ENCODE data around the gene SLC12A2. TPM values are rescaled to one million over a fixed set of nuclear protein-coding genes. Genes with fewer than 3 reads are reported as not detected.

The SLC12A2 gene
- polyA plus RNA-seq (ENCODE audit: insufficient read length) = 19.6 TPM

- peak; percentile 94 for DNase-seq (ENCODE audit: low read depth)
Measured at GRCh38 chr5:128083033-128083810, at the start of gene SLC12A2. Gene SLC12A2 (plus strand): TSS chr5:128083766. CDS start chr5:128083955, 189 bp downstream.

- no peak for DNase-seq (ENCODE audit: low read depth)
Measured at GRCh38 chr5:128035689-128036088, 47.9 kb upstream of the SLC12A2 start.

DNA sequence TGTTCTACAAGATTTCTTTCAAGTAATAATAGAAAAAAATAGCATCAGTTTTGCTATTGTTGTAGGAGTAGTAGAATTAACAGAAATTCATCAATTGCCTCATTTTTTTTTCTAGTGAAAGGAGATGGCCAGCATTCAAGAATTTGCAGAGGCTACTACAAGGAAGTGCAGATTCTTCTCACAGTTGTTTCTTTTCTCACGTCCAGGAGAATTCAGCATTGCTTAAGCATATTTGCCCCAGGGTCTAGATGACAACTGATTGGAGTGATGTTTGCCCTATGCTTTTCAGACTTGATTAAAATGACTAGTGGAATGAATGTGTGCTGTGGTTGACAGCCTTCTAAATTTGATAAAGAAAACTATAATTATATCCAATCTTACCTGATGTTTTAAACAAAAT, 46.6 kb upstream of the SLC12A2 start:
- no peak for DNase-seq (ENCODE audit: low read depth)

GRCh38 chr5:128038643-128039042, 44.9 kb upstream of the SLC12A2 start:
- no peak for DNase-seq (ENCODE audit: low read depth)

DNA sequence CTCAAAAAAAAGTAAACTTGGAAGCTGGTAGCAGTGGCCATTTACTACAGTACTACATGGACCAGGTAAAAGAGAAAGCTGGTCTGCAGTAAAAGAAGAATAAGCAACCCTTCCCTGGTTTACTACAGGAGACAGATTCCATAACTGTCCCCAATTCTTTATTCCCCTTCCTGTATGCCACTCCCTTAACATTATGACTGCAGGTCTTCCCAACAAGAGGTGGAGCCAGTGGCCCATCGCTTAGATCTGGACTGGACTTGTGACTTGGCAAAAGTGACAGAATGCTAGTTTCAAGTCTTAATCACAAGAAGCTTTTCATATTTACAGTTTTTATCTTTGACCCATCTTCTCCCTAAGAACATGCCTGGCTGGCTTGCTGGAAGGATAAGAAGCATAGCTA, 42.6 kb upstream of the SLC12A2 start:
- DNase-seq (ENCODE audit: low read depth) = no peak

GRCh38 chr5:128052780-128053179, 30.8 kb upstream of the SLC12A2 start:
- no peak for DNase-seq (ENCODE audit: low read depth)

GRCh38 chr5:128053291-128053954, 30.1 kb upstream of the SLC12A2 start:
- DNase-seq (ENCODE audit: low read depth) = no peak

GRCh38 chr5:128060644-128061385, 22.8 kb upstream of the SLC12A2 start:
- DNase-seq (ENCODE audit: low read depth) = no peak

GRCh38 chr5:128062172-128062746, 21.3 kb upstream of the SLC12A2 start:
- DNase-seq (ENCODE audit: low read depth) = no peak

- no peak for DNase-seq (ENCODE audit: low read depth)
Measured at GRCh38 chr5:128074171-128074570, 9.4 kb upstream of the SLC12A2 start.

GRCh38 chr5:128074953-128075352, 8.6 kb upstream of the SLC12A2 start:
- DNase-seq (ENCODE audit: low read depth) = no peak

- no peak for DNase-seq (ENCODE audit: low read depth)
Measured at GRCh38 chr5:128077526-128077925, 6.0 kb upstream of the SLC12A2 start.

- no peak for DNase-seq (ENCODE audit: low read depth)
Measured at GRCh38 chr5:128081111-128081851, 2.3 kb upstream of the SLC12A2 start.

- no peak for DNase-seq (ENCODE audit: low read depth)
Measured at GRCh38 chr5:128082551-128083032, 974 bp upstream of the SLC12A2 start.

DNA sequence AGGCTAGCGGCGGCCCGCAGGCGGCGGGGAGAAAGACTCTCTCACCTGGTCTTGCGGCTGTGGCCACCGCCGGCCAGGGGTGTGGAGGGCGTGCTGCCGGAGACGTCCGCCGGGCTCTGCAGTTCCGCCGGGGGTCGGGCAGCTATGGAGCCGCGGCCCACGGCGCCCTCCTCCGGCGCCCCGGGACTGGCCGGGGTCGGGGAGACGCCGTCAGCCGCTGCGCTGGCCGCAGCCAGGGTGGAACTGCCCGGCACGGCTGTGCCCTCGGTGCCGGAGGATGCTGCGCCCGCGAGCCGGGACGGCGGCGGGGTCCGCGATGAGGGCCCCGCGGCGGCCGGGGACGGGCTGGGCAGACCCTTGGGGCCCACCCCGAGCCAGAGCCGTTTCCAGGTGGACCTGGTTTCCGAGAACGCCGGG, 253 bp downstream of the SLC12A2 start:
- DNase-seq (ENCODE audit: low read depth) = no peak

DNA sequence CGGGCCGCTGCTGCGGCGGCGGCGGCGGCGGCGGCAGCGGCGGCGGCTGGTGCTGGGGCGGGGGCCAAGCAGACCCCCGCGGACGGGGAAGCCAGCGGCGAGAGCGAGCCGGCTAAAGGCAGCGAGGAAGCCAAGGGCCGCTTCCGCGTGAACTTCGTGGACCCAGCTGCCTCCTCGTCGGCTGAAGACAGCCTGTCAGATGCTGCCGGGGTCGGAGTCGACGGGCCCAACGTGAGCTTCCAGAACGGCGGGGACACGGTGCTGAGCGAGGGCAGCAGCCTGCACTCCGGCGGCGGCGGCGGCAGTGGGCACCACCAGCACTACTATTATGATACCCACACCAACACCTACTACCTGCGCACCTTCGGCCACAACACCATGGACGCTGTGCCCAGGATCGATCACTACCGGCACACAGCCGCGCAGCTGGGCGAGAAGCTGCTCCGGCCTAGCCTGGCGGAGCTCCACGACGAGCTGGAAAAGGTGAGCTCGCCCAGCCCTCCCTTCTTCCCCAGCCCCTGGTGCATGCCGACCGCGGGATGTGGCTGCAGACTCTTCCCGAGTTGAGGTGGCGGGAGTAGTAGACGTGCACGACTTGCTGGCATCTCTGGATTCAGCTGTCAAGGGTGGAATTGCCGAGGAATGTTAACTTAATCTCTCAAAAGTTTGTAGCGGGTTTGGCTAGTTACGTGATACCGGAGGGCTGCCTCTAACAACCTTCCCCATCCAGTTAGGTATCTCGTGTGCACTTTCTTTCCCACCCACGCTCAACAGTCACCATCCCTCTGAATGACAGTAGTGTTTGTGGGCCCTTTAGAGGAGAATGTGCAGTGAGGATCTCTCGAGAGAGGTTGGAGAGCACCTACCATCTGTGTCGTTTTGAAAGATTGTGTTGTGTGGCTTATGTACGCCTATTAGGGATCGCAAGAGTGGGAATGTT, 932 bp downstream of the SLC12A2 start:
- no peak for DNase-seq (ENCODE audit: low read depth)

GRCh38 chr5:128085413-128085812, 1.8 kb downstream of the SLC12A2 start:
- DNase-seq (ENCODE audit: low read depth) = no peak

GRCh38 chr5:128091579-128091978, 8.0 kb downstream of the SLC12A2 start:
- no peak for DNase-seq (ENCODE audit: low read depth)

DNA sequence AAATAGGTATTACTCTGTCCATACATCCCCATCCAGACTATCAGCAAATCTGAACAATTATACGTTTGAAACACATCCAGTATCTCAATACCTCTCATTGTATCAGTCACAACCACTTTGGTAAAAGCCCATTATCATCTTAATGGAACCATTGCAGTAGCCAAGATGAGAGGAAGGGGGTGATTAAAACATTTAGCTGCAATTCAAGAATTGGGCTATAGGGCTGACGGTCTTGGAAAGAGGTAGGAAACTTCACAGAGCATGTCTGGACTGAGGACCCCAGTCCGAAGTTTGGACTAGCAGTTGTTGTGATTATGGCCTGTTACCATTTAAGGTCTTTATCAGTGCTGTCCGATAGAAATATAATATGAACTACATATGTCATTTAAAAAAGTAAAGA, 8.6 kb downstream of the SLC12A2 start:
- DNase-seq (ENCODE audit: low read depth) = no peak

DNA sequence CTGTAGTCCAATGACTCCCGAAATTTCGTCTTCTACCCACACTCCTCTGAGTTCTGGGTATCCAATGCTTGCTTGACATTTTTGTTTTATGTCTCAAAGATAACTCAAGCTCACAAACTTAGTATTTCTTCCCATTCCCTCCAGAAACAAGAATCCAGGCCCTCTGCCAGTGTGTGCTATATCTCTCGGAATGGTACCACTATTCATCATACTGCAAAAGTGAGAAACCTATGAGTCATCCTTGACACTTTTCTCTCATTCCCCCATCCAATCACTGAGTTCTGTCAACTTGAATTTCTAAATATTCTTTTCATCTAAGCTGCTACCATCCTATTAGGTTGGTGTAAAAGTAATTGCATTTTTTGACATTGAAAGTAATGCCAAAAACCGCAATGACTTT, 9.8 kb downstream of the SLC12A2 start:
- no peak for DNase-seq (ENCODE audit: low read depth)
